ENCODE measurements around the gene FCN3. TPM values are rescaled to one million over a fixed set of nuclear protein-coding genes. Genes with fewer than 3 reads are reported as not detected.

Gene FCN3
- total RNA-seq, 3 donors from 2014 or later (not counting 1 experiment from before 2014, with no cell fraction given) = not detected

- Mint-ChIP-seq H3K27ac (peak overlapping the region; percentile 46 to 73), H3K9me3 (no peaks in the 10 kb centered on the region), H3K4me3 (peak overlapping the region; percentile 68), H3K27me3 (ENCODE audit: low read depth in 2 of 2) (no peaks in the 10 kb centered on the region), H3K36me3 (no peaks in the 10 kb centered on the region), H3K4me1 (peaks cover 17 to 30% of the 10 kb centered on the region in 2 donors)
- peaks cover 30% of the 10 kb centered on the region for H3K4me1 ChIP-seq (ENCODE audit: control insufficient read depth, insufficient read depth, low read length)
- DNase-seq (peak; percentile 50 to 57), ATAC-seq (peak; percentile 73 to 90 (median 86))
- TF ChIP-seq CTCF (IDR thresholded peaks at IDR 0.05) = no peak
- no peak overlapping the region for H3K27ac ChIP-seq (ENCODE audit: low read length)
- WGBS (ENCODE audit: insufficient coverage) = 65% methylated on average over 51 of the region's 51 CpGs
- intact Hi-C loops (cut with micrococcal nuclease) = loop anchor here (1.0 to 10.0 kb wide), 2 partner anchors 8 to 654 kb away; partner anchors contain the start of gene ARID1A
- no peaks in the 10 kb centered on the region for H3K27me3 ChIP-seq (ENCODE audit: control insufficient read depth, insufficient read depth, low read length)
- H3K4me3 ChIP-seq (ENCODE audit: low read length) = no peak overlapping the region
- no peaks in the 10 kb centered on the region for H3K9me3 ChIP-seq (ENCODE audit: control insufficient read depth, insufficient read depth, low read length)
- H3K36me3 ChIP-seq (ENCODE audit: control insufficient read depth, insufficient read depth, low read length) = peaks cover 45% of the 10 kb centered on the region
These were observed 25.5 kb downstream of the FCN3 start for GRCh38 chr1:27348861-27349783.

GRCh38 chr1:27346991-27347624 lies 27.5 kb downstream of the FCN3 start:
- H3K4me1 ChIP-seq (ENCODE audit: control insufficient read depth, insufficient read depth, low read length) = peaks cover 47% of the 10 kb centered on the region
- intact Hi-C loops (cut with micrococcal nuclease) = loop anchor here (10.0 kb wide), 1 partner anchor 652 kb away; the partner anchor contains the start of gene ARID1A
- no peaks in the 10 kb centered on the region for H3K27me3 ChIP-seq (ENCODE audit: control insufficient read depth, insufficient read depth, low read length)
- peaks cover 36 to 50% of the 10 kb centered on the region in 2 donors for H3K4me1 Mint-ChIP-seq
- no peak for DNase-seq
- H3K4me3 ChIP-seq (ENCODE audit: low read length) = no peak overlapping the region
- 95% methylated on average over 12 of the region's 14 CpGs for WGBS (ENCODE audit: insufficient coverage)
- H3K36me3 Mint-ChIP-seq = no peaks in the 10 kb centered on the region
- no peaks in the 10 kb centered on the region for H3K9me3 Mint-ChIP-seq
- H3K9me3 ChIP-seq (ENCODE audit: control insufficient read depth, insufficient read depth, low read length) = no peaks in the 10 kb centered on the region
- peaks cover 40% of the 10 kb centered on the region for H3K36me3 ChIP-seq (ENCODE audit: control insufficient read depth, insufficient read depth, low read length)
- no peak for TF ChIP-seq CTCF (IDR thresholded peaks at IDR 0.05)
- no peaks in the 10 kb centered on the region for H3K27me3 Mint-ChIP-seq (ENCODE audit: low read depth in 2 of 2)
- ATAC-seq = no peak
- no peak overlapping the region for H3K27ac ChIP-seq (ENCODE audit: low read length)
- H3K4me3 Mint-ChIP-seq = no peak overlapping the region
- peak overlapping the region; percentile 31 to 68 for H3K27ac Mint-ChIP-seq

GRCh38 chr1:27346357-27346756 lies 28.3 kb downstream of the FCN3 start:
- H3K9me3 Mint-ChIP-seq = no peaks in the 10 kb centered on the region
- WGBS (ENCODE audit: insufficient coverage) = 96% methylated on average over 7 of the region's 8 CpGs
- Histone ChIP-seq H3K36me3 (ENCODE audit: control insufficient read depth, insufficient read depth, low read length) (peaks cover 35% of the 10 kb centered on the region), H3K27ac (ENCODE audit: low read length) (no peak overlapping the region), H3K4me1 (ENCODE audit: control insufficient read depth, insufficient read depth, low read length) (peaks cover 55% of the 10 kb centered on the region), H3K4me3 (ENCODE audit: low read length) (no peak overlapping the region), H3K9me3 (ENCODE audit: control insufficient read depth, insufficient read depth, low read length) (no peaks in the 10 kb centered on the region), H3K27me3 (ENCODE audit: control insufficient read depth, insufficient read depth, low read length) (no peaks in the 10 kb centered on the region)
- peak overlapping the region; percentile 41 for H3K4me3 Mint-ChIP-seq
- no peak for DNase-seq
- intact Hi-C loops (cut with micrococcal nuclease) = loop anchor here (10.0 kb wide), 1 partner anchor 652 kb away; the partner anchor contains the start of gene ARID1A
- peaks cover 44 to 58% of the 10 kb centered on the region in 2 donors for H3K4me1 Mint-ChIP-seq
- TF ChIP-seq CTCF (IDR thresholded peaks at IDR 0.05) = no peak
- H3K27ac Mint-ChIP-seq = peak overlapping the region; percentile 3 to 29
- H3K27me3 Mint-ChIP-seq (ENCODE audit: low read depth in 2 of 2) = no peaks in the 10 kb centered on the region
- H3K36me3 Mint-ChIP-seq = no peaks in the 10 kb centered on the region
- ATAC-seq = no peak
